H1 (cell line): ENCODE results near the gene LBHD1. TPM values are rescaled to one million over a fixed set of nuclear protein-coding genes. Genes with fewer than 3 reads are reported as not detected.

Experiments
- CTCF ChIA-PET: fragments of 300-600 bp; sonication (Branson Sonifier 250); formaldehyde crosslinking; loops from one replicate; lab custom pipeline; 2021; ENCODE audit not compliant: partially characterized antibody; lab: Charles Lee
- POLR2A ChIA-PET: fragments of 300-600 bp; sonication (Branson Sonifier 250); formaldehyde crosslinking; loops from one replicate; lab custom pipeline; 2021; ENCODE audit warnings: inconsistent platforms; ENCODE audit not compliant: partially characterized antibody; lab: Charles Lee
- DNase-seq, 2 experiments: peaks; one replicate each; pipeline versions ENCODE4 v3.0.0 to v3.0.0-alpha.2; 2010 to 2022; ENCODE audit warnings: low spot score in 2 of 2, low read depth in 1 of 2, mixed read lengths in 1 of 2
- FAIRE-seq: peaks from 2 replicates; lab custom pipeline; 2011; peaks lifted over from hg19 to GRCh38; lab: Jason Lieb, UNC
- H2AFZ ChIP-seq: 2 replicates; pipeline ENCODE4 v1.8.1; 2012; ENCODE audit warnings: low read length, inconsistent platforms
- H2AK5ac ChIP-seq: 2 replicates; pipeline ENCODE4 v1.6.1; 2013; ENCODE audit warnings: low read depth, low read length
- H2BK120ac ChIP-seq: replicated peaks from 2 replicates; pipeline ENCODE3; 2013; ENCODE audit warnings: low read depth, low read length, inconsistent platforms
- H2BK12ac ChIP-seq: 2 replicates; pipeline ENCODE4 v1.6.1; 2013; ENCODE audit warnings: low read depth, low read length
- H2BK15ac ChIP-seq: 2 replicates; pipeline ENCODE4 v1.6.1; 2013; ENCODE audit warnings: low read length
- H2BK20ac ChIP-seq: 2 replicates; pipeline ENCODE4 v1.6.1; 2013; ENCODE audit warnings: low read length
- H2BK5ac ChIP-seq: 2 replicates; pipeline ENCODE4 v1.6.1; 2013; ENCODE audit warnings: low read depth, low read length
- H3K14ac ChIP-seq: 2 replicates; pipeline ENCODE4 v1.6.1; 2013; ENCODE audit warnings: inconsistent platforms; ENCODE audit not compliant: insufficient read length
- H3K18ac ChIP-seq: 2 replicates; pipeline ENCODE4 v1.6.1; 2013; ENCODE audit warnings: low read length; ENCODE audit errors: extremely low read depth
- H3K23ac ChIP-seq: 2 replicates; pipeline ENCODE4 v1.6.1; 2013; ENCODE audit warnings: inconsistent platforms; ENCODE audit not compliant: insufficient read length
- H3K23me2 ChIP-seq: 2 replicates; pipeline ENCODE4 v1.6.1; 2013; ENCODE audit warnings: low read depth, low read length
- H3K27ac ChIP-seq: 2 replicates; pipeline ENCODE4 v1.6.1; 2011; ENCODE audit warnings: low read depth, low read length, inconsistent platforms
- H3K27me3 ChIP-seq, 4 experiments: replicated peaks in 1 of 4; 1 replicate in 1 of 4; 2 replicates in 3 of 4; pipeline versions ENCODE4 v1.6.1 to v1.8.1; 2011 to 2013; ENCODE audit warnings: low read length in 3 of 4, mild to moderate bottlenecking in 3 of 4, inconsistent platforms in 2 of 4, mixed read lengths in 2 of 4, moderate library complexity in 1 of 4; ENCODE audit not compliant: control insufficient read depth in 3 of 4, insufficient read depth in 3 of 4; ENCODE audit errors: extremely low read depth in 1 of 4
- H3K36me3 ChIP-seq, 4 experiments: 2 replicates each; pipeline versions ENCODE4 v1.6.1 to v1.8.1; 2011 to 2013; ENCODE audit warnings: mild to moderate bottlenecking in 4 of 4, low read length in 3 of 4, moderate library complexity in 2 of 4, control low read depth in 1 of 4, inconsistent platforms in 1 of 4; ENCODE audit not compliant: insufficient read depth in 4 of 4, control insufficient read depth in 2 of 4
- H3K4ac ChIP-seq: replicated peaks from 2 replicates; pipeline ENCODE3; 2013; ENCODE audit warnings: low read length, low read depth, mixed read lengths, inconsistent platforms; ENCODE audit not compliant: insufficient read length
- H3K4me1 ChIP-seq, 4 experiments: replicated peaks in 1 of 4; 1 replicate in 1 of 4; 2 replicates in 3 of 4; pipeline versions ENCODE4 v1.6.1 to v1.8.1; 2011 to 2013; ENCODE audit warnings: low read length in 3 of 4, inconsistent platforms in 2 of 4, mixed read lengths in 1 of 4; ENCODE audit not compliant: insufficient read depth in 4 of 4, control insufficient read depth in 3 of 4
- H3K4me2 ChIP-seq, 2 experiments: 2 replicates each; pipeline versions ENCODE4 v1.6.1 to v1.8.1; 2011 to 2013; ENCODE audit warnings: low read depth in 2 of 2, low read length in 2 of 2, control low read depth in 1 of 2, inconsistent platforms in 1 of 2, mild to moderate bottlenecking in 1 of 2; ENCODE audit not compliant: insufficient read depth in 1 of 2
- H3K4me3 ChIP-seq, 4 experiments: fragments of 200-600, 300-600 bp in 1 of 4; sonication (generic), shearing (Covaris generic), sonication (Bioruptor Twin) in 1 of 4; 2 replicates each; pipeline versions ENCODE4 v1.5.1 to v1.8.1; 2011 to 2016; ENCODE audit warnings: low read length in 4 of 4, low read depth in 3 of 4, control low read depth in 2 of 4, inconsistent platforms in 2 of 4, mild to moderate bottlenecking in 2 of 4, mixed read lengths in 1 of 4, moderate library complexity in 1 of 4; ENCODE audit not compliant: insufficient read depth in 2 of 4; ENCODE audit errors: extremely low read depth in 1 of 4
- H3K56ac ChIP-seq: replicated peaks from 2 replicates; pipeline ENCODE3; 2013; ENCODE audit warnings: low read depth, mild to moderate bottlenecking, mixed read lengths, low read length, inconsistent platforms; ENCODE audit not compliant: insufficient read length
- H3K79me1 ChIP-seq: 2 replicates; pipeline ENCODE4 v1.6.1; 2013; ENCODE audit warnings: low read depth, low read length, control low read depth
- H3K79me2 ChIP-seq, 2 experiments: 2 replicates each; pipeline versions ENCODE4 v1.6.1 to v1.8.1; 2012 to 2013; ENCODE audit warnings: low read length in 2 of 2, mild to moderate bottlenecking in 2 of 2, inconsistent platforms in 1 of 2; ENCODE audit not compliant: insufficient read depth in 2 of 2, control insufficient read depth in 1 of 2
- H3K9ac ChIP-seq, 4 experiments: replicated peaks in 1 of 4; 1 replicate in 1 of 4; 2 replicates in 3 of 4; pipeline versions ENCODE4 v1.6.1 to v1.8.1; 2011 to 2013; ENCODE audit warnings: low read depth in 3 of 4, low read length in 3 of 4, control low read depth in 2 of 4, mild to moderate bottlenecking in 2 of 4, moderate library complexity in 2 of 4, inconsistent platforms in 1 of 4; ENCODE audit errors: extremely low read depth in 1 of 4
- H3K9me3 ChIP-seq, 2 experiments: 2 replicates each; pipeline versions ENCODE4 v1.6.1 to v1.8.1; 2012 to 2013; ENCODE audit warnings: mild to moderate bottlenecking in 2 of 2, moderate library complexity in 2 of 2, control low read depth in 1 of 2, inconsistent platforms in 1 of 2, low read depth in 1 of 2, low read length in 1 of 2, mixed read lengths in 1 of 2; ENCODE audit not compliant: insufficient read depth in 2 of 2
- H4K20me1 ChIP-seq, 2 experiments: replicated peaks in 1 of 2; 2 replicates each; pipeline versions ENCODE3 to v1.8.1; 2011 to 2013; ENCODE audit warnings: inconsistent platforms in 2 of 2, low read length in 2 of 2, mild to moderate bottlenecking in 1 of 2; ENCODE audit not compliant: insufficient read depth in 2 of 2, control insufficient read depth in 1 of 2
- H4K5ac ChIP-seq: 2 replicates; pipeline ENCODE4 v1.6.1; 2013; ENCODE audit warnings: low read length, low read depth, mixed read lengths, inconsistent platforms; ENCODE audit not compliant: insufficient read length
- H4K8ac ChIP-seq: 2 replicates; pipeline ENCODE4 v1.8.0; 2013; ENCODE audit warnings: mild to moderate bottlenecking, moderate library complexity, low read length, inconsistent platforms; ENCODE audit not compliant: insufficient read depth; ENCODE audit errors: extremely low read depth
- H4K91ac ChIP-seq: replicated peaks from 2 replicates; pipeline ENCODE3; 2013; ENCODE audit warnings: low read length, mixed read lengths, inconsistent platforms; ENCODE audit not compliant: insufficient read length
- CHD2 ChIP-seq: IDR thresholded peaks from 2 replicates; pipeline ENCODE4 v1.6.1; 2012; ENCODE audit warnings: low read length, improper control_type of control experiment
- EGR1 ChIP-seq: IDR thresholded peaks from 2 replicates; pipeline ENCODE4 v1.6.1; 2011; ENCODE audit warnings: low read depth, low read length, borderline replicate concordance
- EP300 ChIP-seq, 2 experiments: IDR thresholded peaks; 1 replicate in 1 of 2; 2 replicates in 1 of 2; pipeline ENCODE4 v1.6.1; 2011 to 2012; ENCODE audit warnings: low read depth in 2 of 2, low read length in 2 of 2, mild to moderate bottlenecking in 2 of 2, borderline replicate concordance in 1 of 2, inconsistent platforms in 1 of 2, moderate library complexity in 1 of 2
- KDM1A ChIP-seq: fragments of 200-600, 300-600 bp; sonication (generic); IDR thresholded peaks from 2 replicates; pipeline ENCODE4 v1.7.1; 2016; ENCODE audit warnings: mild to moderate bottlenecking, low read length, borderline replicate concordance
- KDM5A ChIP-seq: fragments of 200-600 bp; IDR thresholded peaks from 2 replicates; pipeline ENCODE4 v1.7.1; 2012; ENCODE audit warnings: mild to moderate bottlenecking, low read length, inconsistent platforms, mixed read lengths
- PHF8 ChIP-seq: fragments of 200-600 bp; sonication (generic); conservative IDR thresholded peaks from 2 replicates; pipeline ENCODE4 v1.7.1; 2012; ENCODE audit warnings: low read depth, mild to moderate bottlenecking, inconsistent platforms, low read length, moderate library complexity
- POLR2A ChIP-seq, 2 experiments: IDR thresholded peaks; 1 replicate in 1 of 2; 2 replicates in 1 of 2; pipeline ENCODE4 v1.6.1; 2011; ENCODE audit warnings: low read depth in 2 of 2, low read length in 2 of 2, mild to moderate bottlenecking in 2 of 2; ENCODE audit errors: control extremely low read depth in 1 of 2
- POLR2AphosphoS5 ChIP-seq: IDR thresholded peaks from 2 replicates; pipeline ENCODE4 v1.6.1; 2011; ENCODE audit warnings: low read depth, low read length
- RFX5 ChIP-seq: IDR thresholded peaks from 2 replicates; pipeline ENCODE4 v1.6.1; 2011; ENCODE audit warnings: low read depth, low read length, improper control_type of control experiment, borderline replicate concordance
- TAF7 ChIP-seq: optimal IDR thresholded peaks from 2 replicates; pipeline ENCODE3; 2011; ENCODE audit warnings: low read depth, mild to moderate bottlenecking, inconsistent platforms, low read length, moderate library complexity, borderline replicate concordance
- TBP ChIP-seq: IDR thresholded peaks from 2 replicates; pipeline ENCODE4 v1.6.1; 2011; ENCODE audit warnings: low read depth, low read length, improper control_type of control experiment
- WGBS, 2 experiments: shearing (Covaris generic) in 1 of 2; methylation state at CpG; one replicate each; pipeline versions ENCODE4 v1.1.6 to v1.1.7; 2013 to 2015; ENCODE audit warnings: low lambda C conversion rate in 2 of 2, mixed read lengths in 2 of 2, inconsistent platforms in 1 of 2, low coverage in 1 of 2, missing lambda C conversion rate in 1 of 2; ENCODE audit not compliant: insufficient replicate concordance in 2 of 2, insufficient coverage in 1 of 2, insufficient read length in 1 of 2; ENCODE audit errors: extremely low coverage in 1 of 2, missing lambda C conversion rate in 1 of 2; 5-methylcytosine and 5-hydroxymethylcytosine counted together
- polyA plus RNA-seq, 7 experiments: library from polyadenylated mRNA; depleted of rRNA in 3 of 7; stranded (reverse) in 5 of 7; unstranded in 2 of 7; fragments of >200 nt in 5 of 7; fragments of 200-250 nt in 2 of 7; gene quantifications; 1 replicate in 5 of 7; 2 replicates in 1 of 7; 4 replicates in 1 of 7; pipeline versions ENCODE4 v1.2.1 to v1.2.3, GENCODE V29; 2011 to 2013; ENCODE audit warnings: missing spikeins in 2 of 7, mixed read lengths in 2 of 7
- total RNA-seq: library from RNA; stranded (reverse); fragmentation: NEBNext Ultra II Directional; extraction: Animal tissue kit (Norgen Biotek cat#: 25700); gene quantifications from 2 replicates; pipeline ENCODE4 v1.2.1, GENCODE V29; 2021
- TF ChIP-seq, protein P1 (sequence below): IDR thresholded peaks from 2 replicates; pipeline ENCODE4 v1.6.1; 2012; ENCODE audit warnings: inconsistent platforms

Gene LBHD1
- total and polyA plus RNA-seq, 2 of the 8 experiments (the other 6 are each of a cell fraction or from before 2014, with no cell fraction given): 2.3 to 5.2 TPM

DNA sequence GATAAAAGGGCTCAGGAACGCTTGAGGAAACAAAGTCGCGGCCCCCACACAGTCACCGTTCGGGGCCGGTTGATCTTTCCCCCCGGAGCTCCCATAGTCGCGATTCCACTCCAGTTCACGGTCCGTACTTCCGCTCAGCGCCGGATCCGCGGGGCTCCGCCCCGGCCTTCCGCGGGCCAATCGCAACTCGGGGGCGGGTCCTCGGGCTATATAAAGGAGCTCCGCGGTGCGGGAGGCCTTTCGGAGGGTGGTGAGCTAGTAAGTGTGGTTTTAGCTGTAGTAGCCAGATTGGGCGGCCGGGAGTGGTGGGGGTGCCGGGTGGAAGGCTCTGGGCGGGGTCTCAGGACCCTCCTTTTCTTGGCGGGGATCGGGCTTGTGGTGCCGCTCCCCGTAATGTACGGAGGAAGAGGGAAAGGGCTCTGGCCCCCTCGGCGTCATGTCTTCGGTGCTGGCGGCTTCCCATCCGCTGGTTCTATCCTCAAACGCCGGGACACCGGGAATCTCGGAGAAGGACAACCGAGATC lies 6.9 kb downstream of the LBHD1 start, which contains the start of the genes C11orf98 and CSKMT:
Gene C11orf98, minus strand, starts transcription at position 136 of the 524 bp plus-strand sequence. Its CDS starts 41 bp downstream, at position 95.
Gene CSKMT, plus strand, starts transcription at position 238 of the 524 bp plus-strand sequence. CDS start 568 bp downstream, outside the sequence.
- Histone ChIP-seq H2AK5ac (peak within 1 kb of the TSS; percentile 26; the same call in 1 of the 2 replicates), H2BK120ac (no peak within 1 kb of the TSS), H4K20me1 (peaks cover 5 to 6% of the 10 kb centered on the region in 2 experiments), H2AFZ (no peak within 1 kb of the TSS), H3K79me1 (peaks cover 5% of the 10 kb centered on the region), H2BK20ac (no peak within 1 kb of the TSS), H2BK5ac (peak within 1 kb of the TSS; percentile 80), H2BK12ac (0 out of 2 replicates have a peak within 1 kb of the TSS, but pooled peaks have one; percentile 39), H3K4me2 (peak within 1 kb of the TSS; percentile 77 to 86), H3K18ac (peak within 1 kb of the TSS; percentile 75), H3K36me3 (peaks cover 11 to 37% (median 20%) of the 10 kb centered on the region in 4 experiments), H3K9ac (peak within 1 kb of the TSS; percentile 76 to 92 (median 90)), H3K14ac (peak within 1 kb of the TSS; percentile 2), H3K9me3 (no peaks in the 10 kb centered on the region), H3K27ac (peak within 1 kb of the TSS; percentile 81), H4K8ac (peak within 1 kb of the TSS; percentile 97), H3K23me2 (peaks cover 12% of the 10 kb centered on the region), H4K91ac (peak within 1 kb of the TSS; percentile 83), H3K4me1 (peaks cover 4 to 11% (median 8%) of the 10 kb centered on the region in 4 experiments), H3K4me3 (peak within 1 kb of the TSS; percentile 83 to 98 (median 95)), H3K56ac (peak within 1 kb of the TSS; percentile 93), H3K27me3 (no peaks in the 10 kb centered on the region), H2BK15ac (no peak within 1 kb of the TSS), H4K5ac (peak within 1 kb of the TSS; percentile 91), H3K4ac (peak within 1 kb of the TSS; percentile 74), H3K79me2 (peaks cover 7 to 33% of the 10 kb centered on the region in 2 experiments; a peak in 3 of 4 replicates), H3K23ac (no peak within 1 kb of the TSS)
- 2% methylated on average over 46 of the region's 47 CpGs; no CpG with 5 or more reads in 1 of the 2 experiments for WGBS, 2 experiments
- ChIA-PET CTCF (interaction anchor here (0.7 to 1.9 kb wide), 21 partner anchors 10 to 275 kb away, joined by 3 to 8 read pairs (median 3); partner anchors contain the start of genes B3GAT3, BSCL2, GNG3 and INTS5), POLR2A (interaction anchor here (0.6 to 61.4 kb wide), 73 partner anchors 5 to 1666 kb away, joined by 3 to 2041 read pairs (median 5); partner anchors contain the start of genes B3GAT3, BSCL2, C11orf98 and CSKMT)
- no peak for FAIRE-seq
- DNase-seq: peak; percentile 79 to 99
- TF ChIP-seq EP300 (IDR thresholded peaks at IDR 0.05; ENCODE audit: borderline replicate concordance in 1 of 2, low read depth in 2 of 2, low read length in 2 of 2) (peak in 1 of 2 experiments; percentile 71; a peak in 1 of 3 replicates), TBP (peak; percentile 98), KDM5A (0 out of 2 replicates have a peak, but pooled peaks have one; percentile 32), POLR2A (IDR thresholded peaks at IDR 0.05; ENCODE audit: control extremely low read depth in 1 of 2, low read depth in 2 of 2, low read length in 2 of 2) (peak; percentile 100), EGR1 (peak; percentile 68), CHD2 (peak; percentile 72), PHF8 (peak; percentile 85), TAF7 (peak; percentile 96), RFX5 (no peak), POLR2AphosphoS5 (peak; percentile 99), KDM1A (no peak)
- TF ChIP-seq, protein P1, sequence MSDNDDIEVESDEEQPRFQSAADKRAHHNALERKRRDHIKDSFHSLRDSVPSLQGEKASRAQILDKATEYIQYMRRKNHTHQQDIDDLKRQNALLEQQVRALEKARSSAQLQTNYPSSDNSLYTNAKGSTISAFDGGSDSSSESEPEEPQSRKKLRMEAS: peak; percentile 4; the same call in 1 of the 2 replicates
